ENCODE measurements around the gene FRAS1.
A peak's percentile ranks its signal among the peaks of the same experiment; 100 is the strongest.
"Not testable (repeated sequence)": the region's sequence is repeated elsewhere in the genome, so short reads cannot be mapped to it uniquely, and the experiment has no call there.

The FRAS1 gene

GRCh38 chr4:78524009-78524408, 466.9 kb downstream of the FRAS1 start:
- DNase-seq = no peak

- DNase-seq = no peak
Observed at GRCh38 chr4:78525559-78525958, 468.4 kb downstream of the FRAS1 start.

DNA sequence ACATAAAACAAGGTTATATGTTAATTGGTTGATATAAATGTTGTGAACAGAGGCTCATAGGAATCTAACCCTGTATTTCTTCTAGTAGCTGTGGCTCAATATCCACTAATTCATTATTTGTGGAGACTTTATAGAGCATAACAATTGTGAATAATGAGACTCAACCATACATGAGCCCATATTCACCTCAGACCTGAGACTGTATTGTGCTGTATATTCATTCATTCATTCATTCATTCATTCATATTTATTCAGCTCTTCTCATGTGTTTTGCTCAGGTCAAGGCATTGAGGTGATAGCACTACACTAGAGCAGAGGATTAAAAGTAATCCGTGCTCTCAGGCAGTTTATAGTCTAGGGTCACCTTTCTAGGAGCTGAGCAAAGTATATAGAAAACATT, 470.0 kb downstream of the FRAS1 start:
- no peak for DNase-seq

DNA sequence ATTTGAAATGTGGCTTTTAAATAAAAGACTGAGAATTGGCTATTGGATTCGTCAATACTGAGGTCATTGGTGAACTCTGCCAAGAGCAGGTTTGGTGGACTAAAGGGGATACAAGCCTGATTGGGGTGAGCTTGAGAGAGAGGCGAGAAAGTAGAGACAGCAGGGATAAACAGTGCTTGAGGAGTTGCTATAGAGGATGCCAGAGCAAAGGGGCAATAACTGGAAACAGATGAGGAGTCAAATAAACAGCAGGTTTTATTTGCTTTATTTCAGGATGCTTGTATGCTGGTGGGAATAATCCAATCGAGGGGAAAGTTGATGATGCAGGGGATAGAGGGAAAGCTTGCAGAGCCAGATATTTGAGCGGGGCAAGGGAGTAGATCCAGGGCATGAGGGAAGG, 470.4 kb downstream of the FRAS1 start:
- no peak for DNase-seq

DNA sequence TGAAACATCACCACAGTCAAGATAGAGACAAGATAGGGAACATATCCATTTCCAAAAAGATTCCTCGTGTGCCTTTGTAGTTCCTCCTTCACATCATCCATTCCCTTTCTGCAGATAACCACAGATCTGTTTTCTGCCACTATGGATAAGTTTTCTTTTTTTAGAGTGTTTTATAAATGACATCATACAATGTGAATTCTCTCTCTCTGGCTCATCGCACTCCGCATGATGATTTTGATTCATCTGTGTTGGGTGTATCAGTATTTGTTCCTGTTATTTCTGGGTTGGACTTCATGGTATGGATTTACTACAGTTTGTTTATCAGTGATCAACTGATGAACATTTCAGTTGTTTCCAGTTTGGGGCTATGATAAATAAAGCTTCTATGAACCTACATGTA, 471.2 kb downstream of the FRAS1 start:
- DNase-seq = no peak

DNA sequence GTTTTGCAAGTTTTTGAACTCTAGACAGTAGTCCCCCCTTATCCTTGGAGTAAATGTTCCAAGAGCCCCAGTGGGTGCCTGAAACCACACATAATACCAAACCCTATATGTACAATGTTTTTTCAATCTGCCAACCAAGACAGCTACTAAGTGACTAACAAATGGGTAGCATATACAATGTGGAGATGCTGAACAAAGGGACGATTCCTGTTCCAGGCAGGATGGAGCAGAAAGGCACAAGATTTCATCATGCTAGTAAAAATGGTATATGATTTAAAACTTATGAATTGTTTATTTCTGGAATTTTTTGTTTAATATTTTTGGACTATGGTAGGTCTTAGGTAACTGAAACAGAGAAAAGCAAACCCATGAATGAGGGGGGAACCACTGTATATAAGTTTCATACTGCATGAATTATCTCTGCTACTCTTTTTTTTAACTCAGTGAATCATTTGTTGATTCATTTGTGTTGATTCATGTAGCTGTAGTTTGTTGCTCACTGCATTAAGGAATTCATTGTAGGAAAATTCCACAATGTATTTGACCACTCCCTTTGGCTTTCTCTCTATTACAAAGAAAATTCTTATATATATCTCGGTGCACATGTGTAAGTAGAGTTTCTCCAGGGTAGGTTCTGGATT, 472.6 kb downstream of the FRAS1 start:
- no peak for DNase-seq

DNA sequence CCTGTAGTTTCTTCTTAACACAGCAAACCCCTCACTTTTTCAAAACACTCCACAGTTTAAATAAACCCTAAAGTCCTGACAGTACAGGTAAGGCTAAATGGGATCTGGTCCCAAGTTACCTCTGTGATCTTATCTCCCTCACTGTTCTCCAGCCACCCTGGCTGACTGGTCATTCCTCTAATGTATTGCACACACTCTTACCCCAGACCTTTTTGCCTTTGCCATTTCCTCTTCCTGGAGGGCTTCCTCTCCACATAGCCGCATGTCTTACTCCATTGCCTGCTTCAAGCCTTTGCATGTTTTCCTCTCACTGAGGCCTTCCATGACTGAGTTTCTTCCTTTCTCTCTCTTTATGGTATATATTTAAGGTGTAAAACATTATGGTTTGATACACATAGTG, 474.9 kb downstream of the FRAS1 start:
- DNase-seq = no peak

DNA sequence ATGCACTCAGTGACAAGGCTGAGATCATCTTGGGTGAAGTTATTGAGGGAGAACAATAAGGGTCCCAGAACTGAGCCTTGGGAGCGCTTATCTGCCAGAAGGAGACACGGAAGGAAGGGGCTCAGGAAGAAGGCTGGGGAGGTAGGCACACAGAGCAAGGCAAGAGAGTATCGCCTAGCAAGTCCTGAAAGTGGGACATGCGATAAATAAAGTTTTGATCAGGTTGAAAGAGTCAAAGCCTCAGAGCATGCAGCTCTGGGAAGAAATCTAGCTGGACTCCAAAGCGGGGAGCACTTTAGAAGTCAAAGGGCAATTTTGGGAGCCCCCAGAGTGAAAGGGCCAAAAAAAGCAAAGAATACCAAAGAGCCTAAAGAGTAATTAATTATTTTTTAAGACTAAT, 476.7 kb downstream of the FRAS1 start:
- DNase-seq = no peak

- DNase-seq = no peak
Observed at GRCh38 chr4:78534286-78534955, 477.3 kb downstream of the FRAS1 start.

- DNase-seq = no peak
Observed at GRCh38 chr4:78542373-78542772, 485.2 kb downstream of the FRAS1 start.

DNA sequence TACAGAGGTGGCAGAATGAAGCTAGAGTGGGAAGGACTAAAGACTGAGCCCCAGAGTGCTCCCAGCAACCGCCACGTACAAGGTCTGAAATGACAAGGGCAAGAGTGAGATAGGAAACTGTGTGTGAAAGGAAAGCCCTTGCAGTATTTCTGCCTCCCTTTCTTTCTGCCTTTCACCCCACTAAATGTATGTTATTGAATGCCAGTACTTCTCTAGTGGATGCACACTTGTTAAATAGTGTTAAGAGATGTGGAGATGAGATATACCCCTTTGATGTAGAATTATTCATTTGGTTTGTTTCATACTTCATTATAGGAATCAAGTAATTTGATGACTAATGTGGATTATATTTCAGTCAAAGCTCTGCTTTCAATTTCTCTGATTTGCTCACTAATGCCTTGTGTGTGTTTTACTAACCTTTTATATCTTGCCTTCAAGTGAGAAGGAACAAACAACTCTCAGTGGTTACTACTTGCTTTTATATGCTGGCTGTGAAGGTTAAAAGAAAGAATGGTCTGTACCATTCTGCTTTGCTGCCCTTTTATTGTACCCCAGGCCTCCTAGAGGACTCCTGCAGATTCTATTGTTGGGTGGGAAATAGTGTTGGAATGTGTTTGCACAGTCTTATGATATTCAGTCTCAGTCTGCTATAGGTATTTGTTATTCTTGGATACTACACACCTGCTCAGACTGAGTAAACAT, 486.5 kb downstream of the FRAS1 start:
- DNase-seq = no peak

GRCh38 chr4:78544678-78545077, 487.6 kb downstream of the FRAS1 start:
- no peak for DNase-seq

- DNase-seq = no peak
Observed at GRCh38 chr4:78545275-78546246, 488.4 kb downstream of the FRAS1 start.

DNA sequence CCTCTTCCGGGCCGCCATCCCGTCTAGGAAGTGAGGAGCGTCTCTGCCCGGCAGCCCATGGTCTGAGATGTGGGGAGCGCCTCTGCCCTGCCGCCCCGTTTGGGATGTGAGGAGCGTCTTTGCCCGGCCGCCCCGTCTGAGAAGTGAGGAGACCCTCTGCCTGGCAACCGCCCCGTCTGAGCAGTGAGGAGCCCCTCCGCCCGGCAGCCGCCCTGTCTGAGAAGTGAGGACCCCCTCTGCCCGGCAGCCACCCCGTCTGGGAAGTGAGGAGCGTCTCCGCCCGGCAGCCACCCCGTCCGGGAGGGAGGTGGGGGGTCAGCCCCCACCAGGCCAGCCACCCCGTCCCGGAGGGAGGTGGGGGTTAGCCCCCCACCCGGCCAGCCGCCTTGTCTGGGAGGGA, 490.8 kb downstream of the FRAS1 start:
- not testable (repeated sequence) for DNase-seq

- not testable (repeated sequence) for DNase-seq
Observed at GRCh38 chr4:78548889-78549288, 491.8 kb downstream of the FRAS1 start.

DNA sequence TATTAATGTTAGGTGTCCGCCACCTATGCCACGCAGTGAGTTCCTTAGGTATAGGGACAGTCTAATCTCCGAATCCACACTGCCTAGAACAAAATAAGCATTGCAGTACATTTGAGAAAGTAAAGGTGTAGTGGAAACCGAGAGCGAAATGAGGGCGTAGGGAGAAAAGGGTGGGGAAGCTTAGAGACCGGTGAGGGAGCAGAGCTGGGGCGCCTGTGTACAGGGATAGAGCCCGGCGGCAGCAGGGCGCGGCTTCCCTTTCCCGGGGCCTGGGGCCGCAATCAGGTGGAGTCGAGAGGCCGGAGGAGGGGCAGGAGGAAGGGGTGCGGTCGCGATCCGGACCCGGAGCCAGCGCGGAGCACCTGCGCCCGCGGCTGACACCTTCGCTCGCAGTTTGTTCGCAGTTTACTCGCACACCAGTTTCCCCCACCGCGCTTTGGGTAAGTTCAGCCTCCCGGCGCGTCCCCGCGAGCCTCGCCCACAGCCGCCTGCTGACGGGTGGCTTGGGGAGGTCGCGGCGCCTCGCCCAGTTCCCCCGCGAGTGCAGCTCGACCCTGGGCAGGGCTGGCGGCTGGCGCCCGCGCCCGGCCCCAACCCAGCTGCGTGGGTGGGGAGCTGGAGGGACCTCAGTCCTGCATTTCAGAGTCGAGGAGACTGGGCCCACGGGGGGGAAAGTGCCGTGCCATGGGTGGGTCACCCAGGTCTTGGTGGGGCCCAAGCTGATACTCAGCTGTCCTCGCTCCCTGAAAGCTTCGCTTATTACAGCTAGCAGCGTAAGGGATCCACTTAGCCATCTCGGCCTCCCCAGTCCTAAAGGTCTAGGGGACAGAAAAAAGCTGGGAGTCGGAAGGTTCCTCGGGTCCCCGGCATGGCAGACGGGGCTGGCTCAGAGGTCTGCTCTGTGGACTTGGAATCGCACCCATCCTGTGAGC, 494.6 kb downstream of the FRAS1 start, which contains the start of gene ANXA3:
TSS of gene ANXA3 (plus strand) at position 351 of the 932 bp plus-strand sequence. CDS start 2,704 bp downstream, outside the sequence.
- DNase-seq = peak in 1 of 2 experiments; percentile 37

- DNase-seq = no peak
Observed at GRCh38 chr4:78552389-78553042, 495.4 kb downstream of the FRAS1 start.

DNA sequence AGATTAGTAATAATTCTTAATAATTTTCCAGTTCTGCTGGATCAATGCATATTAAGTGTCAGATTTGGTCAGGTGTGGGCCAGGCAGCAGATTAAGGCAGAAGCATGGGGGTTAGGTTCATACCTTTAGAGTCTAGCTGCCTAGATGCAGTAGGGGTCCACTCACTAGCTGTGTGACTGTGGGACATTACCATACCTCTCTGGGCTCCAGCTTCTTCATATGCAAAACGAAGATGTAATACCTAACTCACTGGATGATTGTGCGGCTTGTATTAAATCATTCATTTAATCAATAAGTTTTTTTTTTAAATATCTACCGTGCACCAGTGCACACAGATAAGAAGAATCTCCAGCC, 495.9 kb downstream of the FRAS1 start:
- DNase-seq = no peak

GRCh38 chr4:78553529-78554060, 496.5 kb downstream of the FRAS1 start:
- no peak for DNase-seq

DNA sequence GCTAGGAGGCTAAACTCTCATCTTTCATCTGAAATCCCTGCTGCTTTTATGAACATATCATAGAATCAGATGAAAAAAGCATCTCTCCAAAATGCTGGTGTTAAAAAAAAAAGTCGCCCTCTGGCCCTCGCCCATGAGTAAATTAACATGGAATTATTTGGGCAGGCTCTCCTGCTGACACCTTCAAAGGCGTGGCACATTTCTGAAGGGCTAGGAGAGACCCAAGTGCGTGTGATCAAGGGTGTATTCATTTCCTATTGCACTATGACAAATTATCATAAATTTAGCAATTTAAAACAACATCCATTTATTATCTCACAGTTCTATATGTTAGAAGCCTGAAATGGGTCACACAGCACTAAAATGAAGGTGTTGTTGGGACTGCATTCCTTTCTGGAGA, 499.5 kb downstream of the FRAS1 start:
- no peak for DNase-seq

DNA sequence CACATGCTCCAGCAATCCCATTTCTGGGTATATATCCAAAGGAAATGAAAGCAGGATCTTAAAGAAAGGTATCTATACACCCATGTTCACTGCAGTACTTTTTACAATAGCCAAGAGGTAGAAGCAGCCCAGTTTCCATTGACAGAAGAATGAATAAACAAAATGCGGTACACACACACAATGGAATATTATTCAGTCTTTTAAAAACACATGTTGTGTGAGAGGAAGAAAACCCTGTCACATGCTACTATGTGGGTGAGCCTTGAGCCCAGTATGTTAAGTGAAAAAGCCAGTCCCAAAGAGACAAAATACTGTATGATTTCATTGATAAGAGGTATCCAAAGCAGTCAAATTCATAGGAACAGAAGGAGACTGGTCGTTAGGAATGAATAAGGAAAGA, 500.7 kb downstream of the FRAS1 start:
- DNase-seq = no peak
